ENCODE measurements around the gene PSMG4.

DNA sequence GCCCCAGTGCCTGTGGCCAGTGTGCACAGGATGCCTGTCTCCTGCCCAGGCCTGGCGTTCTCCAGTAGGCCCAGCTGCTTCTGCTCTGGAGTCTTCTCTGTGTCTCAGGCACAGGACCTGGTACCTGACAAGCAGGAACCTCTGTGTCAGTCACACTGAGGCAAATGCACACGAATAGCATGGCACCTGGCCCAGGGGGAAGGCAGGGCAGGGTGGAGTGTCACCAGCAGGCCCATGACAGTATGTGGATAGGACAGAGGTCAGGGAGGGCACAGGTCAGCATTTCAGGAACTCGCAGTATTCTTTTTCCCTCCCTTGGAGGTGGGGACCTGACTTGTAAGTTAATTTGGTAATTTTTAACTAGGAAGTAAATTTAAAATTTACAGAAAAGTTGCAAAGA, 5.6 kb downstream of the PSMG4 start:
- TF ChIP-seq CTCF (conservative IDR thresholded peaks at IDR 0.05 in 1 of 2, IDR thresholded peaks at IDR 0.05 in 1 of 2; ENCODE audit: extremely low read depth in 1 of 2, insufficient read depth in 1 of 2, low read depth in 1 of 2, low read length in 2 of 2), result no peak
- no peak for TF ChIP-seq EZH2 (IDR thresholded peaks at IDR 0.05; ENCODE audit: borderline replicate concordance, low read length)
